Ramos (cell line): ENCODE results near the gene CASQ2.

Experiments used
- in situ Hi-C: fragments of 300-500 bp; cut with MboI; formaldehyde crosslinking; loops from one replicate; pipeline ENCODE4 v1.14.3; 2022; ENCODE audit warnings: low sequenced_read_pairs; ENCODE audit not compliant: unreplicated experiment

The CASQ2 gene

GRCh38 chr1:115744646-115745275 lies 23.8 kb downstream of the CASQ2 start:
- in situ Hi-C loops = no loop called here

- in situ Hi-C loops = no loop called here
These were observed 27.7 kb downstream of the CASQ2 start for GRCh38 chr1:115740811-115741210.

- in situ Hi-C loops = no loop called here
These were observed 36.2 kb downstream of the CASQ2 start for GRCh38 chr1:115732316-115732715.

- in situ Hi-C loops = no loop called here
These were observed 38.8 kb downstream of the CASQ2 start for GRCh38 chr1:115729756-115730155.

- in situ Hi-C loops = no loop called here
These were observed 40.2 kb downstream of the CASQ2 start for GRCh38 chr1:115728341-115728740.

- in situ Hi-C loops = no loop called here
These were observed 40.7 kb downstream of the CASQ2 start for GRCh38 chr1:115727706-115728249.

- in situ Hi-C loops = no loop called here
These were observed 41.9 kb downstream of the CASQ2 start for GRCh38 chr1:115726570-115726969.

- in situ Hi-C loops = no loop called here
These were observed 42.4 kb downstream of the CASQ2 start for GRCh38 chr1:115726161-115726560.

- in situ Hi-C loops = no loop called here
These were observed 42.9 kb downstream of the CASQ2 start for GRCh38 chr1:115725600-115725999.

- in situ Hi-C loops = no loop called here
These were observed 44.8 kb downstream of the CASQ2 start for GRCh38 chr1:115723756-115724155.

- in situ Hi-C loops = no loop called here
These were observed 46.3 kb downstream of the CASQ2 start for GRCh38 chr1:115722221-115722620.

GRCh38 chr1:115719285-115719684 lies 49.2 kb downstream of the CASQ2 start:
- in situ Hi-C loops = no loop called here

- in situ Hi-C loops = no loop called here
These were observed 50.3 kb downstream of the CASQ2 start for GRCh38 chr1:115718011-115718754.

GRCh38 chr1:115717541-115717940 lies 51.0 kb downstream of the CASQ2 start:
- in situ Hi-C loops = no loop called here

GRCh38 chr1:115714572-115715141 lies 53.9 kb downstream of the CASQ2 start:
- in situ Hi-C loops = no loop called here

GRCh38 chr1:115713906-115714305 lies 54.6 kb downstream of the CASQ2 start:
- in situ Hi-C loops = no loop called here

GRCh38 chr1:115712911-115713609 lies 55.5 kb downstream of the CASQ2 start:
- in situ Hi-C loops = no loop called here

- in situ Hi-C loops = no loop called here
These were observed 57.5 kb downstream of the CASQ2 start for GRCh38 chr1:115710859-115711624.

- in situ Hi-C loops = no loop called here
These were observed 61.7 kb downstream of the CASQ2 start for GRCh38 chr1:115706587-115707425.
